ENCODE data around the gene UPK1A.

UPK1A gene

DNA sequence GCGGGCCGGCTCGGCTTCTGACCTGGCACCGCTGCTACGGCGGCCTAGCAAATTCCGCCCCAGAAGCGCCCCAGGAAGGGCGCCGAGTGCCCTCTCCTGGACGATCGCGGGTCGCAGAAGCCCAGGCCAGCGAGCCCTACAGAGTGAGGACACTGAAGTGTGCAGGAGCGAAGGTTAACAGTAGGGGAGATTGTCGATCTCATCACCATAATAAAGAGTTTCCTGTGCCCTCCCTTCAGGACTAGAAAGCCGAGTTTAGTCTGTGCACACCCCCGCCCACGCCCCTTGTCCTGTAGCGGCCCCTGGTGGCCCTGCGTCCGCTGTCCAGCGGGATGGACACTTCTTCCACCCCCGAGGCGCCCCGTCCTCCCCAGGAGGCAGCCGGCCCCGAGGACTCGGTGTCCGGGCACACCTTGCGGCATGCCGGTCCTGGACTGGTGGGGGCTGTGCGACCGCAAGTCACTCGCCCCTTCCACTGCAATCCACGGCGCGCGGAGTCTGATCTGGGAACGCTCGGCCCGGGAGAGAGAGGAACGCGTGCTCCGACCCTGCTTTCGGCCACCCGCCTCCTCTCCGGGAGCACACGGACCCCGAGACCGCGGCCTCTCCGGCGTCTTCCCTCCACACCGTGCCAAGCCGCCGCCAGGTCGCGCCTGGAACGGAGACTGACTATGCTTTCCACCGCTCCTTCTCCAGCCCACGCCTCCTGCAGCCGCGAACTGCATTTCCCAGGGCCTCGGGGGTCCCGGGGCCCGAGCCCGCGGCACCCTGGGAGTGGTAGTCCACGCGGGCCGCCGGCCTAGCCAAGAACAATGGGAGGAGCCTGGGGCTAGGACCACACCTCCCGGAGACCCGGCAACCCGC, 50.7 kb downstream of the UPK1A start:
- peak; percentile 84 for DNase-seq (ENCODE audit: low read depth)
- TF ChIP-seq CTCF (IDR thresholded peaks at IDR 0.05; ENCODE audit: control insufficient read depth, extremely low read depth, insufficient read depth), result peak; percentile 83
- peak overlapping the region; percentile 64 for H3K4me3 ChIP-seq (ENCODE audit: low read depth, low read length)

- TF ChIP-seq CTCF (IDR thresholded peaks at IDR 0.05; ENCODE audit: control insufficient read depth, extremely low read depth, insufficient read depth), result no peak
- H3K4me3 ChIP-seq (ENCODE audit: low read depth, low read length), result peak within 1 kb of the TSS; percentile 80
- DNase-seq (ENCODE audit: low read depth), result no peak
Measured at GRCh38 chr19:35717665-35718344, 51.5 kb downstream of the UPK1A start, which contains the start of gene KMT2B. KMT2B (plus strand) TSS chr19:35718003; CDS start chr19:35718019, 16 bp downstream.

GRCh38 chr19:35718345-35719041, 52.2 kb downstream of the UPK1A start:
- H3K4me3 ChIP-seq (ENCODE audit: low read depth, low read length), result peak overlapping the region; percentile 80
- TF ChIP-seq CTCF (IDR thresholded peaks at IDR 0.05; ENCODE audit: control insufficient read depth, extremely low read depth, insufficient read depth), result no peak
- no peak for DNase-seq (ENCODE audit: low read depth)

DNA sequence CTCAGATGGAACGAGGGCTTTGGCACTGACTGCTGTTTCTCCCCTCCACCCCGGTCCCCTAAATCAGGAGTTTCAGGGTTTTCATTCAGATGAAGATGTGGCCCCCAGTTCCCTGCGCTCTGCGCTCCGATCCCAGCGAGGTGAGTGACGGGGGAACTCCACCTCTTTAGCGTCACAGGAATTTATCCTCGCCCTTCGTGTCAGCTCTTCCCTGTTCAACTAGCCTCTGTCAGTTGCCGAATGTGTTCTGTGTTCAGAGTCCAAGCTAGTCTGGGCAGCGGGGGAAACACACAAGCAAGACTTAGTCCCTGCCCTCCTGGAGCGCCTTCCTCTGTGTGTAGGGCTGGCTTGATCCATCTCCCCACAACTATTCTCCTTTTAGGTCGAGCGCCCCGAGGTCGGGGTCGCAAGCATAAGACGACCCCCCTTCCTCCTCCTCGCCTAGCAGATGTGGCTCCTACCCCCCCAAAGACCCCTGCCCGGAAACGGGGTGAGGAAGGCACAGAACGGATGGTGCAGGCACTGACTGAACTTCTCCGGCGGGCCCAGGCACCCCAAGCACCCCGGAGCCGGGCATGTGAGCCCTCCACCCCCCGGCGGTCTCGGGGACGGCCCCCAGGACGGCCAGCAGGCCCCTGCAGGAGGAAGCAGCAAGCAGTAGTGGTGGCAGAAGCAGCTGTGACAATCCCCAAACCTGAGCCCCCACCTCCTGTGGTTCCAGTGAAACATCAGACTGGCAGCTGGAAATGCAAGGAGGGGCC, 53.3 kb downstream of the UPK1A start:
- DNase-seq (ENCODE audit: low read depth), result no peak
- H3K4me3 ChIP-seq (ENCODE audit: low read depth, low read length), result peak overlapping the region; percentile 80
- no peak for TF ChIP-seq CTCF (IDR thresholded peaks at IDR 0.05; ENCODE audit: control insufficient read depth, extremely low read depth, insufficient read depth)

DNA sequence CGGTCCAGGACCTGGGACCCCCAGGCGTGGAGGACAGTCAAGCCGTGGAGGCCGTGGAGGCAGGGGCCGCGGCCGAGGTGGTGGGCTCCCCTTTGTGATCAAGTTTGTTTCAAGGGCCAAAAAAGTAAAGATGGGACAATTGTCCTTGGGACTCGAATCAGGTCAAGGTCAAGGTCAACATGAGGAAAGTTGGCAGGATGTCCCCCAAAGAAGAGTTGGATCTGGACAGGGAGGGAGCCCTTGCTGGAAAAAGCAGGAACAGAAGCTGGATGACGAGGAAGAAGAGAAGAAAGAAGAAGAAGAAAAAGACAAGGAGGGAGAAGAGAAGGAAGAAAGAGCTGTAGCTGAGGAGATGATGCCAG, 53.8 kb downstream of the UPK1A start:
- no peak for DNase-seq (ENCODE audit: low read depth)
- H3K4me3 ChIP-seq (ENCODE audit: low read depth, low read length), result no peak overlapping the region
- no peak for TF ChIP-seq CTCF (IDR thresholded peaks at IDR 0.05; ENCODE audit: control insufficient read depth, extremely low read depth, insufficient read depth)

DNA sequence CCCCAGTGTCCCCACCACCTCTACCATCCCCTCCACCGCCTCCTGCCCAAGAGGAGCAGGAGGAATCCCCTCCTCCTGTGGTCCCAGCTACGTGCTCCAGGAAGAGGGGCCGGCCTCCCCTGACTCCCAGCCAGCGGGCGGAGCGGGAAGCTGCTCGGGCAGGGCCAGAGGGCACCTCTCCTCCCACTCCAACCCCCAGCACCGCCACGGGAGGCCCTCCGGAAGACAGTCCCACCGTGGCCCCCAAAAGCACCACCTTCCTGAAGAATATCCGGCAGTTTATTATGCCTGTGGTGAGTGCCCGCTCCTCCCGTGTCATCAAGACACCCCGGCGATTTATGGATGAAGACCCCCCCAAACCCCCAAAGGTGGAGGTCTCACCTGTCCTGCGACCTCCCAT, 54.3 kb downstream of the UPK1A start:
- TF ChIP-seq CTCF (IDR thresholded peaks at IDR 0.05; ENCODE audit: control insufficient read depth, extremely low read depth, insufficient read depth), result no peak
- no peak overlapping the region for H3K4me3 ChIP-seq (ENCODE audit: low read depth, low read length)
- DNase-seq (ENCODE audit: low read depth), result no peak
